ENCODE results near the gene CTAGE4.
"Not testable (repeated sequence)": the region's sequence is repeated elsewhere in the genome, so short reads cannot be mapped to it uniquely, and the experiment has no call there.

DNA sequence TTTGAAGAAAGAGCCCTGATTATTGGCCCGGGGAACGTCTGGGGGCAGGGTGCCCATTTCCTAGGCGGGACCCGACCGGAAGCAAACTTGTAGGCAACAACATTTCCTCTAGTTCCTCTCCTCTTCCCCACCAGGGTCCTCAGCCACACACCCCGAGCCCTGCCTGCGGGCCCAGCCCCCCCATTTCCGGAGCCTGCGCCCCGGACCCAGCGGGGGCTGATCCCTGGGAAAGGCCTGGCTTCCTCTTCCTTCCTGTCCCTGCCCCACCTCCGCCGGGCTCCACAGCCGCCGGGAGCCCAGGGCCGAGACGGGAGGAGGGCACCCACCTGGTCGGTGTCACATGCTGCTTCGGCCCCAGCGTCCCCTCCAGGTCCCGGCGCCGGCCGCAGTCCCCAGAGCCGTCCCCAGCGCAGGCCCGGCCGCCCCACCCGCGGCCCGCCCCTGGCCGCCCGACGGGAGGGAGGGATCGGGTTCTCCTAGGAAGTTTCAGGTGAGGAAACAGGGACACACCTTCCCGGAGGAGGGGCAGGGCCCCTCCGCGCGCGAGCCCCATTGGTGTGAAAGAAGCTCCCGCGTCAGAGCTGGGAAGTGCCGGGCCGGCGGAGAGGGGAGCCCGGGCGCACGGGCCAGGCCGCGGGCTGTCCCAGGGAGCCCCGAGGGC lies 12.1 kb downstream of the CTAGE4 start, which contains the start of gene ARHGEF35:
- TF ChIP-seq, protein P1, sequence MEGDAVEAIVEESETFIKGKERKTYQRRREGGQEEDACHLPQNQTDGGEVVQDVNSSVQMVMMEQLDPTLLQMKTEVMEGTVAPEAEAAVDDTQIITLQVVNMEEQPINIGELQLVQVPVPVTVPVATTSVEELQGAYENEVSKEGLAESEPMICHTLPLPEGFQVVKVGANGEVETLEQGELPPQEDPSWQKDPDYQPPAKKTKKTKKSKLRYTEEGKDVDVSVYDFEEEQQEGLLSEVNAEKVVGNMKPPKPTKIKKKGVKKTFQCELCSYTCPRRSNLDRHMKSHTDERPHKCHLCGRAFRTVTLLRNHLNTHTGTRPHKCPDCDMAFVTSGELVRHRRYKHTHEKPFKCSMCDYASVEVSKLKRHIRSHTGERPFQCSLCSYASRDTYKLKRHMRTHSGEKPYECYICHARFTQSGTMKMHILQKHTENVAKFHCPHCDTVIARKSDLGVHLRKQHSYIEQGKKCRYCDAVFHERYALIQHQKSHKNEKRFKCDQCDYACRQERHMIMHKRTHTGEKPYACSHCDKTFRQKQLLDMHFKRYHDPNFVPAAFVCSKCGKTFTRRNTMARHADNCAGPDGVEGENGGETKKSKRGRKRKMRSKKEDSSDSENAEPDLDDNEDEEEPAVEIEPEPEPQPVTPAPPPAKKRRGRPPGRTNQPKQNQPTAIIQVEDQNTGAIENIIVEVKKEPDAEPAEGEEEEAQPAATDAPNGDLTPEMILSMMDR (IDR thresholded peaks at IDR 0.05; ENCODE audit: insufficient read depth, low read depth, low read length), result not testable (repeated sequence)
- not testable (repeated sequence) for TF ChIP-seq EZH2 (IDR thresholded peaks at IDR 0.05; ENCODE audit: insufficient read depth, low read length)

Data from astrocyte (in vitro differentiated cells and primary cell).